Erythroblast (primary cell): ENCODE results near the gene LARGE1.

Experiments used
- GATA1 ChIP-seq: IDR thresholded peaks from 2 replicates; pipeline ENCODE4 v1.6.1; 2011; ENCODE audit warnings: low read depth, mild to moderate bottlenecking, control low read depth, low read length, moderate library complexity
- POLR2A ChIP-seq: IDR thresholded peaks from 2 replicates; pipeline ENCODE4 v1.6.1; 2011; ENCODE audit warnings: mild to moderate bottlenecking, low read length

- TF ChIP-seq POLR2A (no peak), GATA1 (no peak)
Observed at GRCh38 chr22:33884829-33885228, 35.4 kb downstream of the LARGE1 start.
